Measurements from ENCODE around the gene STK38. TPM values are rescaled to one million over a fixed set of nuclear protein-coding genes. Genes with fewer than 3 reads are reported as not detected.

The STK38 gene
- total and polyA plus RNA-seq, 2 donors (not counting 1 experiment from before 2014, with no cell fraction given), result 26.1 to 67.4 TPM

GRCh38 chr6:36545767-36546307 lies 1.4 kb downstream of the STK38 start:
- H3K4me1 ChIP-seq (ENCODE audit: control insufficient read depth in 2 of 2, insufficient read depth in 2 of 2, low read length in 2 of 2), result peaks cover 50 to 57% of the 10 kb centered on the region in 2 donors
- POLR2A ChIA-PET, result interaction anchor here (0.7 to 1.1 kb wide), 4 partner anchors 38 to 440 kb away, joined by 4 to 7 read pairs (median 5); partner anchors contain the start of gene SRSF3
- H4K20me1 ChIP-seq (ENCODE audit: control insufficient read depth, insufficient read depth, low read length, poor library complexity, severe bottlenecking), result no peaks in the 10 kb centered on the region
- Mint-ChIP-seq H3K9me3 (ENCODE audit: insufficient read depth) (no peaks in the 10 kb centered on the region), H3K27me3 (no peaks in the 10 kb centered on the region), H3K4me3 (peak overlapping the region; percentile 94), H3K4me1 (peaks cover 64% of the 10 kb centered on the region), H3K27ac (peak overlapping the region; percentile 91)
- peak overlapping the region; percentile 89 for H3K9ac ChIP-seq (ENCODE audit: low read length)
- WGBS (ENCODE audit: insufficient coverage), result 37% methylated on average over 2 of the region's 3 CpGs
- H2AFZ ChIP-seq (ENCODE audit: insufficient read depth, low read depth, low read length, poor library complexity, severe bottlenecking), result peak overlapping the region; percentile 85
- no peak for DNase-seq
- peaks cover 76% of the 10 kb centered on the region for H3K79me2 ChIP-seq (ENCODE audit: control insufficient read depth, insufficient read depth, low read length)
- intact Hi-C loops (cut with micrococcal nuclease), result loop anchor here (2.0 to 5.0 kb wide), 2 partner anchors 133 to 211 kb away; partner anchors contain the start of gene CDKN1A
- CTCF ChIA-PET, result interaction anchor here (0.6 to 1.1 kb wide), 7 partner anchors 34 to 213 kb away, joined by 3 to 4 read pairs (median 3); no protein-coding TSS in a partner anchor
- peak overlapping the region; percentile 87 for H3K4me2 ChIP-seq (replicated peaks; ENCODE audit: low read depth, low read length, poor library complexity, severe bottlenecking)
- H3K27ac ChIP-seq (ENCODE audit: low read length in 2 of 2), result peak overlapping the region; percentile 87 to 92
- H3K4me3 ChIP-seq (ENCODE audit: control extremely low read depth in 1 of 5, extremely low read depth in 1 of 5, insufficient read depth in 1 of 5, low read depth in 2 of 5, low read length in 4 of 5), result peak overlapping the region; percentile 70 to 96 (median 88)
- no peak for ATAC-seq (ENCODE audit: low read depth)
- H3K36me3 ChIP-seq (replicated peaks in 1 of 2; ENCODE audit: control extremely low read depth in 1 of 2, control insufficient read depth in 1 of 2, extremely low read depth in 1 of 2, insufficient read depth in 2 of 2, low read length in 1 of 2), result peaks cover 3 to 7% of the 10 kb centered on the region in 2 experiments
- no peaks in the 10 kb centered on the region for H3K27me3 ChIP-seq (replicated peaks in 1 of 4; ENCODE audit: control extremely low read depth in 1 of 4, control insufficient read depth in 3 of 4, insufficient read depth in 4 of 4, low read length in 3 of 4)
- TF ChIP-seq CTCF (IDR thresholded peaks at IDR 0.05) (no peak), EZH2 (IDR thresholded peaks at IDR 0.05; ENCODE audit: borderline replicate concordance, insufficient read depth, low read depth, low read length, poor library complexity, severe bottlenecking) (no peak)
- H3K9me3 ChIP-seq (ENCODE audit: control extremely low read depth in 1 of 3, control insufficient read depth in 2 of 3, insufficient read depth in 1 of 3, low read length in 2 of 3), result no peaks in the 10 kb centered on the region

GRCh38 chr6:36544228-36544627 lies 3.1 kb downstream of the STK38 start:
- H3K4me2 ChIP-seq (replicated peaks; ENCODE audit: low read depth, low read length, poor library complexity, severe bottlenecking), result peak overlapping the region; percentile 87
- intact Hi-C loops (cut with micrococcal nuclease), result no loop called here
- ATAC-seq (ENCODE audit: low read depth) (no peak), DNase-seq (peak; percentile 65)
- Mint-ChIP-seq H3K27ac (peak overlapping the region; percentile 90), H3K4me1 (peaks cover 54% of the 10 kb centered on the region), H3K9me3 (ENCODE audit: insufficient read depth) (no peaks in the 10 kb centered on the region), H3K4me3 (peak overlapping the region; percentile 86), H3K27me3 (no peaks in the 10 kb centered on the region)
- H4K20me1 ChIP-seq (ENCODE audit: control insufficient read depth, insufficient read depth, low read length, poor library complexity, severe bottlenecking), result no peaks in the 10 kb centered on the region
- H3K4me3 ChIP-seq (ENCODE audit: control extremely low read depth in 1 of 5, extremely low read depth in 1 of 5, insufficient read depth in 1 of 5, low read depth in 2 of 5, low read length in 4 of 5), result peak overlapping the region; percentile 19 to 96 (median 38)
- TF ChIP-seq CTCF (IDR thresholded peaks at IDR 0.05), result no peak
- no peak for TF ChIP-seq EZH2 (IDR thresholded peaks at IDR 0.05; ENCODE audit: borderline replicate concordance, insufficient read depth, low read depth, low read length, poor library complexity, severe bottlenecking)
- peak overlapping the region; percentile 52 for H3K9ac ChIP-seq (ENCODE audit: low read length)
- CTCF ChIA-PET, result interaction anchor here (1.0 to 1.1 kb wide), 2 partner anchors 49 to 51 kb away, joined by 3 to 4 read pairs; no protein-coding TSS in a partner anchor
- POLR2A ChIA-PET, result interaction anchor here (0.8 kb wide), 1 partner anchor 18 kb away, joined by 3 read pairs; no protein-coding TSS in a partner anchor
- H3K27me3 ChIP-seq (replicated peaks in 1 of 4; ENCODE audit: control extremely low read depth in 1 of 4, control insufficient read depth in 3 of 4, insufficient read depth in 4 of 4, low read length in 3 of 4), result no peaks in the 10 kb centered on the region
- peaks cover 91% of the 10 kb centered on the region for H3K79me2 ChIP-seq (ENCODE audit: control insufficient read depth, insufficient read depth, low read length)
- H3K4me1 ChIP-seq (ENCODE audit: control insufficient read depth in 2 of 2, insufficient read depth in 2 of 2, low read length in 2 of 2), result peaks cover 44 to 46% of the 10 kb centered on the region in 2 donors
- no peaks in the 10 kb centered on the region for H3K9me3 ChIP-seq (ENCODE audit: control extremely low read depth in 1 of 3, control insufficient read depth in 2 of 3, insufficient read depth in 1 of 3, low read length in 2 of 3)
- H3K36me3 ChIP-seq (replicated peaks in 1 of 2; ENCODE audit: control extremely low read depth in 1 of 2, control insufficient read depth in 1 of 2, extremely low read depth in 1 of 2, insufficient read depth in 2 of 2, low read length in 1 of 2), result peaks cover 7 to 22% of the 10 kb centered on the region in 2 experiments
- no CpG with 5 or more reads among the region's 1 CpG for WGBS (ENCODE audit: insufficient coverage)
- peak overlapping the region; percentile 36 to 92 for H3K27ac ChIP-seq (ENCODE audit: low read length in 2 of 2)
- H2AFZ ChIP-seq (ENCODE audit: insufficient read depth, low read depth, low read length, poor library complexity, severe bottlenecking), result no peak overlapping the region

Data from B cell (primary cell).